GM13976 (cell line): Measurements from ENCODE around the gene HCCS.

ENCODE experiments used
- DNase-seq: peaks from one replicate; pipeline ENCODE4 v3.0.0; 2012; ENCODE audit warnings: low spot score
- in situ Hi-C: fragments of 300-500 bp; cut with MboI; formaldehyde crosslinking; loops from one replicate; pipeline ENCODE4 v1.12.0; 2022; ENCODE audit warnings: low sequenced_read_pairs, mixed read lengths, inconsistent platforms; ENCODE audit not compliant: unreplicated experiment
- TF ChIP-seq, protein P1 (sequence below): IDR thresholded peaks from 2 replicates; pipeline ENCODE4 v1.5.1; 2012; ENCODE audit warnings: borderline replicate concordance, mild to moderate bottlenecking; ENCODE audit not compliant: insufficient read depth; ENCODE audit errors: extremely low read depth, missing control alignments, control extremely low read depth

HCCS gene

DNA sequence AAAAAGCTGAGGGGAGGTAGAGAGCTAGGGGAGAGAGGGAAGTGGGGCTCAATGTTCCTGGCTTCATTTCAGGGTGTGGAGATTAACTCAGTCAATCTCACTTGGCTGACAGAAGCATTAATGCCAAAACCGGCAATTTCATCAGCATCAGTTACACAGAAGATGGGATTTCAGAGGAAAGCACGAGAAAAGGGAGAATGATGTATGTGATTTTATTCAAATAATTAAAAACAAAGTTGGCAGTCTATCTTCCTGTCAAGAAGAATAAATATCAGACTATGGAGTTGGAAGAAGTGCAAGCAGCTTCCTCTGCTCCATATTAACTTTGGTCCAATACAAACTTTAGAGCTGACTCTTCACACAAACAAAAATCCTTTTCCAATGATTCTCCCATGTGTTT is 29.6 kb upstream of the HCCS start:
- DNase-seq = no peak
- in situ Hi-C loops = no loop called here
- TF ChIP-seq, protein P1, sequence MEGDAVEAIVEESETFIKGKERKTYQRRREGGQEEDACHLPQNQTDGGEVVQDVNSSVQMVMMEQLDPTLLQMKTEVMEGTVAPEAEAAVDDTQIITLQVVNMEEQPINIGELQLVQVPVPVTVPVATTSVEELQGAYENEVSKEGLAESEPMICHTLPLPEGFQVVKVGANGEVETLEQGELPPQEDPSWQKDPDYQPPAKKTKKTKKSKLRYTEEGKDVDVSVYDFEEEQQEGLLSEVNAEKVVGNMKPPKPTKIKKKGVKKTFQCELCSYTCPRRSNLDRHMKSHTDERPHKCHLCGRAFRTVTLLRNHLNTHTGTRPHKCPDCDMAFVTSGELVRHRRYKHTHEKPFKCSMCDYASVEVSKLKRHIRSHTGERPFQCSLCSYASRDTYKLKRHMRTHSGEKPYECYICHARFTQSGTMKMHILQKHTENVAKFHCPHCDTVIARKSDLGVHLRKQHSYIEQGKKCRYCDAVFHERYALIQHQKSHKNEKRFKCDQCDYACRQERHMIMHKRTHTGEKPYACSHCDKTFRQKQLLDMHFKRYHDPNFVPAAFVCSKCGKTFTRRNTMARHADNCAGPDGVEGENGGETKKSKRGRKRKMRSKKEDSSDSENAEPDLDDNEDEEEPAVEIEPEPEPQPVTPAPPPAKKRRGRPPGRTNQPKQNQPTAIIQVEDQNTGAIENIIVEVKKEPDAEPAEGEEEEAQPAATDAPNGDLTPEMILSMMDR = no peak

DNA sequence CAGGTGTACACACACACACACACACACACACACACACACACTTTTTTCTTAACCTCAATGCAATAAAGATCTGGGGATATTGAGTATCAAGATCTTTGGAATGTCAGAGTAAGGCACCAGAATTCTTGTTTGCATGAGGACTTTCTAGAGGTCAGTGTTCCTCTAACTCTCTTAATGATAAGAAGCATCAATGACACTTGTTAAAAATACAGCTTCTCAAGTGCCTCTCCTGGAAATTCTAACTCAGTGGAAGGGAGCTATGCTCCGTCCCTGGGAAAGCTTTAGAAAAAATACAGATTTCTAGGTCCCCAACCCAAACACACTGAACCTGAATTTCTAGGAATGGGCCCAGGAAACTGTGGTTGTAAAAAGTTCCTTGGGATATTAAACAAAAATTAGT is 25.8 kb upstream of the HCCS start:
- no peak for DNase-seq
- in situ Hi-C loops = no loop called here
- TF ChIP-seq, protein P1 = no peak

DNA sequence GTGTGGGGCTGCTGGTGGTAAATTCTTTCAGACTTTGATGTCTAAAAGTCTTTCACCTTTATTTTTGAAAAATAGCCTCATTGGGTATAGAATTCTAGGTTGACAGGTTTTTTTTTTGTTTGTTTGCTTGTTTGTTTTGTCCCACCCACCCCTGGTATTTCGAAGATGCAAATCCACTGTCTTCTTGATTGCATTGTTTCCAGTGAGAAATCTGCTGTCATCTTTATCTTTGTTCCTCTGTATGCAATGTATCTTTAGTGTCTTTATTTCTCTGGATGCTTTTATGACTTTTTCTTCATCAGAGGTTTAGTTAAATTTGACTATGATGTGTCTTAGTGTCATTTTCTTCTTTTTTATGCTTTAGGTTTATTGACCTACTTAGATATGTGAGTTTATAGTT is 21.3 kb upstream of the HCCS start:
- in situ Hi-C loops = no loop called here
- TF ChIP-seq, protein P1 = no peak
- DNase-seq = no peak

DNA sequence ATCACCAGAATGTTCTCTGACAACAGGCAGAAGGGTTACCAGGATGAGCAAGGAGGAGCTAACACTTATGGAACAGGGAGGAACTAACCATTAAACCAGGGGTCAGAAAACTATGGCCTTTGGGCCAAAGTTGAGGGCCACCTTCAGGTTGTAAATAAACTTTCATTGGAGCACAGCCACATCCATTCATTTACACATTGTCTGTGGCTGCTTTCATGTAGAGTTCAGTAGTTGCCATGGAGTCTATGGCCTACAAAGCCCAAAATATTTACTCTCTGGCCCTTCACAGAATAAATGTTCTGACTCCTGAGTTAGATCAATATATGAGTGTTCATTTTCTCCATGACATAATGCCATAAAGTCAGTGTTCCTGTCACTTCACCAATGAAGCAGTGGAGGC is 13.2 kb upstream of the HCCS start:
- DNase-seq = no peak
- in situ Hi-C loops = no loop called here
- TF ChIP-seq, protein P1 = no peak

DNA sequence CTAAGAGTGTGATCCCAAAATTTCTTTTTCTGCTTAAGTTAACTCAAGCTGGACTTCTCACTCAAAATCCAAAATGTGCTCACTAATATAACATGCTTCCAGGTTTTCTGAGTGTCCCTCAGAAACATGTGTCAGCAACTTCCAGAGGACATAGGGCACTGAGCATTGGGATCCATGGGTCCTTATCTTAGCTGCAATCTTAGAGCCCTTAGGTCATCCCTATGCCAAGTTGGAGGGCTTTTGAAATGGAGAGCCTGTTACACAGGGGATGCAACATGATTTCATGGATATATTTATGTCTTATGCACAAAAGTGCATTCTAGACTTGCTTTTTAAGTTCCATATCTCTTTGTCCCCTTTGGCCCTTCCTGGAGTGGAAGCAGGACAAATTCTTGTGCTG is 11.7 kb upstream of the HCCS start:
- no peak for DNase-seq
- TF ChIP-seq, protein P1 = no peak
- in situ Hi-C loops = no loop called here

DNA sequence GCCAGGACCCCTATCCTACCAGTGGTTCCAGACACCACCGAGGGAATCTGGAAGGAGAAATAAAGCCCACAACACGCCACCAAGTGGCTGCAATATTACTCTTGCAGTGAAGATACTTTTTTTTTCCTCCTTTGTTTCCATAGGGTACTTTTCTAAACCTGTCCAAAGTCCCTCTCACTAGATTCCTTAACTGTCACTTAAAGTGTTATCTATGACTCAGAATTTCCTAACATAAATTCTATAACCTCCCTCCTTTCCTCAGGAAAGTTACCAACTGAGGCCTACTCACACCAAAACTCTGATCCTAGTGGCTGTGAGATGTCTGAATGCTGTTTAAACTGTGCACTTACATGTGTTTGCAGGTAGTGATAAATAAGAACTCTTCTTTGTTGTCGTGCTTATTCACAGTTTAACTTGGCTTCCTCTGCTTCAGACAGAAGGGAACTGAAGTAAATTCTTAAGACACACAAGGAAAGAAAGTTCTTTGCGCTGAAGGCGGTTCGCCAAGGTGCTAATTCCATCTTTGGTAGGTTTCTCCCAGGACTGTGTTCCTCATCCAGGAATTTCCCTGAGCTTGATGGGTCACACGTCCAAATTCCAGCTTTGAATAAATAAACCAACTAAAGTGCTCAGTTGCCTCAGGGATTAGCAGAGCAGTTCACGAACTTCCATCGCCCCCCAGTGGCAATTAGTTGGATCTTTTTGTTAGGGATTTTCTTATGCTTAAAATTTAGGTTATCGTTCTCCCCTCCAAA is 10.7 kb upstream of the HCCS start:
- in situ Hi-C loops = no loop called here
- TF ChIP-seq, protein P1 = no peak
- no peak for DNase-seq
